IMR-90 (cell line): ENCODE data around the gene NAA15. TPM values are rescaled to one million over a fixed set of nuclear protein-coding genes. Genes with fewer than 3 reads are reported as not detected.
A peak's percentile ranks its signal among the peaks of the same experiment; 100 is the strongest.

Experiments used
- ATAC-seq: fragments of 200-7000 bp; cut with Tn5 transposase; 2 replicates; pipeline ENCODE4 v1.9.1; 2020; ENCODE audit warnings: low read depth, mild to moderate bottlenecking, moderate library complexity
- BruUV-seq: library from RNA; stranded (reverse); fragments of 400-500 nt; replicated peaks from 2 replicates; lab custom pipeline; 2021; lab: Mats Ljungman, UMichigan
- CTCF ChIA-PET: fragments of 300-600 bp; formaldehyde crosslinking; extraction: SDS; loops from one replicate; lab custom pipeline; 2021; ENCODE audit warnings: antibody characterized with exemption; lab: Yijun Ruan, JAX
- POLR2A ChIA-PET: fragments of 300-600 bp; sonication (Branson Sonifier 250); formaldehyde crosslinking; loops from one replicate; lab custom pipeline; 2022; ENCODE audit warnings: antibody characterized with exemption; ENCODE audit not compliant: unreplicated experiment; lab: Charles Lee
- DNase-seq: peaks from one replicate; pipeline ENCODE4 v3.0.0; 2013
- H2AFZ ChIP-seq: replicated peaks from 2 replicates; pipeline ENCODE3; 2013; ENCODE audit warnings: low read length, mild to moderate bottlenecking; ENCODE audit not compliant: poor library complexity
- H2AK5ac ChIP-seq: 2 replicates; pipeline ENCODE4 v1.6.1; 2013; ENCODE audit warnings: low read depth, low read length, inconsistent platforms
- H2AK9ac ChIP-seq: replicated peaks from 2 replicates; pipeline ENCODE3; 2013; ENCODE audit warnings: mild to moderate bottlenecking, low read depth, low read length, moderate library complexity; ENCODE audit not compliant: poor library complexity
- H2BK120ac ChIP-seq: 2 replicates; pipeline ENCODE4 v1.6.1; 2013; ENCODE audit warnings: low read depth, low read length, inconsistent platforms
- H2BK15ac ChIP-seq: 3 replicates; pipeline ENCODE4 v1.6.1; 2013; ENCODE audit warnings: low read depth, low read length, inconsistent platforms
- H2BK20ac ChIP-seq: 2 replicates; pipeline ENCODE4 v1.6.1; 2013; ENCODE audit warnings: low read depth, mild to moderate bottlenecking, inconsistent platforms, low read length, moderate library complexity
- H2BK5ac ChIP-seq: 2 replicates; pipeline ENCODE4 v1.6.1; 2013; ENCODE audit warnings: mild to moderate bottlenecking, low read depth, low read length, inconsistent platforms; ENCODE audit not compliant: poor library complexity, severe bottlenecking
- H3K14ac ChIP-seq: replicated peaks from 2 replicates; pipeline ENCODE4 v1.6.1; 2013; ENCODE audit warnings: low read depth, low read length, inconsistent platforms
- H3K18ac ChIP-seq: 2 replicates; pipeline ENCODE4 v1.6.1; 2013; ENCODE audit warnings: low read depth, low read length, control low read depth
- H3K23ac ChIP-seq: 2 replicates; pipeline ENCODE4 v1.6.1; 2013; ENCODE audit warnings: low read depth, low read length, inconsistent platforms
- H3K27ac ChIP-seq: 2 replicates; pipeline ENCODE4 v1.5.1; 2013; ENCODE audit warnings: mild to moderate bottlenecking, control low read depth, low read length; ENCODE audit not compliant: insufficient read depth
- H3K27me3 ChIP-seq: 2 replicates; pipeline ENCODE4 v1.6.1; 2013; ENCODE audit warnings: low read length; ENCODE audit not compliant: control insufficient read depth, insufficient read depth
- H3K36me3 ChIP-seq: 2 replicates; pipeline ENCODE4 v1.6.1; 2013; ENCODE audit warnings: low read length, mixed read lengths; ENCODE audit not compliant: control insufficient read depth, insufficient read depth
- H3K4ac ChIP-seq: 2 replicates; pipeline ENCODE4 v1.6.1; 2013; ENCODE audit warnings: low read depth, low read length, inconsistent platforms
- H3K4me1 ChIP-seq: 2 replicates; pipeline ENCODE4 v1.6.1; 2013; ENCODE audit warnings: low read length, mixed read lengths; ENCODE audit not compliant: control insufficient read depth, insufficient read depth
- H3K4me2 ChIP-seq: 2 replicates; pipeline ENCODE4 v1.6.1; 2013; ENCODE audit warnings: low read depth, mild to moderate bottlenecking, control low read depth, low read length, moderate library complexity
- H3K4me3 ChIP-seq: 2 replicates; pipeline ENCODE4 v1.5.1; 2013; ENCODE audit warnings: low read depth, mild to moderate bottlenecking, control low read depth, low read length, moderate library complexity; ENCODE audit not compliant: insufficient read depth
- H3K56ac ChIP-seq: 2 replicates; pipeline ENCODE4 v1.6.1; 2013; ENCODE audit warnings: low read length, inconsistent platforms; ENCODE audit not compliant: insufficient read depth; ENCODE audit errors: extremely low read depth
- H3K79me1 ChIP-seq, 2 experiments: 2 replicates each; pipeline ENCODE4 v1.6.1; 2013; ENCODE audit warnings: low read length in 2 of 2, inconsistent platforms in 1 of 2, low read depth in 1 of 2
- H3K9ac ChIP-seq: 2 replicates; pipeline ENCODE4 v1.6.1; 2013; ENCODE audit warnings: low read depth, low read length, control low read depth
- H3K9me1 ChIP-seq: 2 replicates; pipeline ENCODE4 v1.6.1; 2013; ENCODE audit warnings: low read length, inconsistent platforms; ENCODE audit not compliant: insufficient read depth
- H3K9me3 ChIP-seq: 2 replicates; pipeline ENCODE4 v1.6.1; 2013; ENCODE audit warnings: low read length; ENCODE audit not compliant: control insufficient read depth, insufficient read depth
- H4K20me1 ChIP-seq: 2 replicates; pipeline ENCODE4 v1.6.1; 2013; ENCODE audit warnings: low read length, inconsistent platforms; ENCODE audit not compliant: insufficient read depth
- H4K5ac ChIP-seq: 2 replicates; pipeline ENCODE4 v1.6.1; 2013; ENCODE audit warnings: mild to moderate bottlenecking, low read depth, low read length, control low read depth
- H4K8ac ChIP-seq, 2 experiments: 2 replicates each; pipeline ENCODE4 v1.6.1; 2013; ENCODE audit warnings: low read depth in 2 of 2, low read length in 2 of 2, control low read depth in 1 of 2, inconsistent platforms in 1 of 2
- H4K91ac ChIP-seq: 2 replicates; pipeline ENCODE4 v1.6.1; 2013; ENCODE audit warnings: low read depth, low read length, inconsistent platforms; ENCODE audit not compliant: insufficient read depth
- BHLHE40 ChIP-seq: fragments of 150-350 bp; IDR thresholded peaks from 2 replicates; pipeline ENCODE4 v1.6.1; 2016; ENCODE audit warnings: mild to moderate bottlenecking, low read depth, low read length
- CEBPB ChIP-seq: IDR thresholded peaks from 2 replicates; pipeline ENCODE4 v1.6.1; 2012; ENCODE audit warnings: low read depth, low read length, improper control_type of control experiment
- CHD1 ChIP-seq: IDR thresholded peaks from 2 replicates; pipeline ENCODE4 v1.6.1; 2012; ENCODE audit warnings: low read depth, low read length, improper control_type of control experiment
- CTCF ChIP-seq: conservative IDR thresholded peaks from 2 replicates; pipeline ENCODE4 v1.5.1; 2012; ENCODE audit warnings: mild to moderate bottlenecking, low read depth, low read length, improper control_type of control experiment
- ELK1 ChIP-seq: fragments of 150-350 bp; IDR thresholded peaks from 2 replicates; pipeline ENCODE4 v1.6.1; 2016; ENCODE audit warnings: low read depth, mild to moderate bottlenecking, low read length, moderate library complexity, borderline replicate concordance
- FOS ChIP-seq: fragments of 150-350 bp; IDR thresholded peaks from 2 replicates; pipeline ENCODE4 v1.6.1; 2016; ENCODE audit warnings: low read depth, low read length
- MAFK ChIP-seq: IDR thresholded peaks from 2 replicates; pipeline ENCODE4 v1.6.1; 2012; ENCODE audit warnings: low read depth, low read length, improper control_type of control experiment
- MAZ ChIP-seq: IDR thresholded peaks from 2 replicates; pipeline ENCODE4 v1.6.1; 2012; ENCODE audit warnings: low read depth, mild to moderate bottlenecking, low read length, improper control_type of control experiment, moderate library complexity, borderline replicate concordance
- MXI1 ChIP-seq: IDR thresholded peaks from 2 replicates; pipeline ENCODE4 v1.6.1; 2012; ENCODE audit warnings: low read depth, mild to moderate bottlenecking, low read length, moderate library complexity, borderline replicate concordance
- NFE2L2 ChIP-seq: fragments of 150-350 bp; IDR thresholded peaks from 2 replicates; pipeline ENCODE4 v1.6.1; 2016; ENCODE audit warnings: low read depth, mild to moderate bottlenecking, low read length
- RAD21 ChIP-seq: IDR thresholded peaks from 2 replicates; pipeline ENCODE4 v1.6.1; 2012; ENCODE audit warnings: low read length, improper control_type of control experiment
- RCOR1 ChIP-seq: IDR thresholded peaks from 2 replicates; pipeline ENCODE4 v1.6.1; 2012; ENCODE audit warnings: mild to moderate bottlenecking, low read length, improper control_type of control experiment; ENCODE audit not compliant: insufficient replicate concordance
- RFX5 ChIP-seq: IDR thresholded peaks from 2 replicates; pipeline ENCODE4 v1.8.0; 2012; ENCODE audit warnings: low read depth, mild to moderate bottlenecking, low read length, moderate library complexity
- SMC3 ChIP-seq: fragments of 150-350 bp; IDR thresholded peaks from 2 replicates; pipeline ENCODE4 v1.6.1; 2016; ENCODE audit warnings: low read depth, mild to moderate bottlenecking, antibody characterized with exemption, low read length, moderate library complexity
- USF2 ChIP-seq: fragments of 150-350 bp; IDR thresholded peaks from 2 replicates; pipeline ENCODE4 v1.6.1; 2017; ENCODE audit warnings: mild to moderate bottlenecking, antibody characterized with exemption, low read length, low read depth
- WGBS, 2 experiments: methylation state at CpG; one replicate each; pipeline versions ENCODE4 v1.1.5 to v1.1.7; 2013; ENCODE audit warnings: missing lambda C conversion rate in 2 of 2; ENCODE audit not compliant: insufficient read length in 1 of 2; ENCODE audit errors: extremely low coverage in 2 of 2; 5-methylcytosine and 5-hydroxymethylcytosine counted together
- dilution Hi-C: fragments of 300-500 bp; cut with HindIII; formaldehyde crosslinking; loops from one replicate; pipeline ENCODE4 v1.14.3; 2018; ENCODE audit warnings: low sequenced_read_pairs; ENCODE audit not compliant: unreplicated experiment
- in situ Hi-C: fragments of 300-500 bp; cut with MboI; formaldehyde crosslinking; loops from 3 replicates; pipeline ENCODE4 v1.14.3; 2019; ENCODE audit warnings: low sequenced_read_pairs, inconsistent platforms, mixed read lengths
- intact Hi-C: fragments of 100-400 bp; cut with micrococcal nuclease; formaldehyde crosslinking; loops from 2 replicates; pipeline ENCODE4 v1.10.0; 2022
- polyA plus RNA-seq, 3 experiments: library from polyadenylated mRNA; depleted of rRNA; stranded (reverse); fragments of >200 nt; gene quantifications; 2 replicates each; pipeline ENCODE4 v1.2.3, GENCODE V29; 2012; ENCODE audit warnings: low replicate concordance in 1 of 3
- total RNA-seq: library from RNA; depleted of rRNA; stranded (reverse); fragments of >200 nt; gene quantifications from 2 replicates; pipeline ENCODE4 v1.2.3, GENCODE V29; 2012

The NAA15 gene
- total and polyA plus RNA-seq, 2 of the 4 experiments (the other 2 are of a cell fraction): 11.0 to 43.4 TPM

DNA sequence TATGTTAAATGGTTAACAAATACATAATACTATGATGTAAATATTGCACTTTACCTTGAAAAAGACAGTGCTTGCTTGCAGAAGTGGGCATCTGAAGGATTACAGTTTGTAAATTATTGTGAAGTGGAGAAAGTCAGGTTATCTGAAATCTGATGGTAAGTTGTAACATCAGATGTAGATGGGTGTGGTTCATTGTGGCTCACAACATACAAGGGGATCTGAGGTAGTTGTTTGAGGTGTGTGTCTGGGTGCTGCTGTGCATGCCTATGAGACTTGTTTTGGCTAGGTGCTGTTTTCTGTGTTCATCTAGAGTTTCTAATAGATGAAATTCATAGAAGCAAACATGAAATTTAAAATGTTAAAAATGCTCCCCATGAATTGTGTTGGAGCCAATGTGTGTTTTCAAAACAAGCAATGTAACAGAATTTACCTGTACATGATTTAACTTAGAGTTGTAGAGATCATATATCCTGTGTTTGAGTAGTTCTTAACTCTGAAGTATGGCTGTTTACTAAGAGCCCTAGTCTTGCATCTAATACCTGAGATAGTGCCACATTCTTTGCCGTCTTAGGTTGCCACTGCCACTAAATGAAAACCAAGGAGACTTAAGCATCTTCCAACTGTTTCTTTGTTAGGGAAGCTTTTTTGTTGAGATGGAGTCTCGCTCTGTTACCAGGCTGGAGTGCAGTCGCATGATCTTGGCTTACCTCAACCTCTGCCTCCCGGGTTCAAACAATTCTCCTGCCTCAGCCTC lies 12.9 kb downstream of the NAA15 start:
- Histone ChIP-seq H3K36me3 (no peaks in the 10 kb centered on the region), H3K9me1 (0 out of 2 replicates have a peak, but pooled peaks cover 2% of the 10 kb centered on the region), H3K14ac (no peak overlapping the region), H3K4me2 (no peak overlapping the region), H3K27ac (no peak overlapping the region), H2BK5ac (no peak overlapping the region), H3K27me3 (no peaks in the 10 kb centered on the region), H2AFZ (no peak overlapping the region), H2AK9ac (no peak overlapping the region), H2BK20ac (no peak overlapping the region), H3K9me3 (no peaks in the 10 kb centered on the region), H3K79me1 (peaks cover 0 to 36% of the 10 kb centered on the region in 2 experiments; a peak in 2 of 4 replicates), H4K8ac (no peak overlapping the region), H3K56ac (no peak overlapping the region), H2AK5ac (no peak overlapping the region), H3K23ac (peak overlapping the region; percentile 40; the same call in 1 of the 2 replicates), H3K4ac (no peak overlapping the region), H3K9ac (no peak overlapping the region), H3K4me1 (peaks cover 3% of the 10 kb centered on the region; the same call in 1 of the 2 replicates), H2BK15ac (no peak overlapping the region), H2BK120ac (no peak overlapping the region), H3K4me3 (no peak overlapping the region), H3K18ac (no peak overlapping the region), H4K91ac (no peak overlapping the region), H4K5ac (peak overlapping the region; percentile 8; the same call in 1 of the 2 replicates), H4K20me1 (peaks cover 71% of the 10 kb centered on the region)
- POLR2A ChIA-PET: no interaction called here
- BruUV-seq: no TSS peak
- intact Hi-C loops: no loop called here
- no peak for DNase-seq
- WGBS, 2 experiments: no CpG with 5 or more reads among the region's 4 CpGs
- CTCF ChIA-PET: no interaction called here
- dilution Hi-C loops: no loop called here
- in situ Hi-C loops: no loop called here
- ATAC-seq: no peak
- TF ChIP-seq SMC3: no peak
- no peak for TF ChIP-seq RCOR1
- no peak for TF ChIP-seq USF2
- no peak for TF ChIP-seq NFE2L2
- TF ChIP-seq MAFK: no peak
- no peak for TF ChIP-seq FOS
- no peak for TF ChIP-seq RFX5
- no peak for TF ChIP-seq ELK1
- TF ChIP-seq BHLHE40: no peak
- no peak for TF ChIP-seq MXI1
- TF ChIP-seq CHD1: no peak
- TF ChIP-seq CTCF: no peak
- no peak for TF ChIP-seq MAZ
- TF ChIP-seq RAD21: no peak
- TF ChIP-seq CEBPB: no peak
